Sigmoid colon (tissue), 7 donors: ENCODE results near the gene PMM2. TPM values are rescaled to one million over a fixed set of nuclear protein-coding genes. Genes with fewer than 3 reads are reported as not detected.

Source experiments
- DNase-seq: peaks from one replicate; pipeline ENCODE4 v3.0.0-alpha.2; 2019
- H3K27ac ChIP-seq, 4 donors: fragments of 200-600 bp; sonication (generic); one replicate each; pipeline ENCODE4 v1.5.1; 2016 to 2019; ENCODE audit warnings: mild to moderate bottlenecking in 1 of 4
- H3K27me3 ChIP-seq, 3 donors: fragments of 200-600 bp; sonication (generic); one replicate each; pipeline ENCODE4 v1.5.1; 2019; ENCODE audit warnings: mild to moderate bottlenecking in 1 of 3
- H3K36me3 ChIP-seq, 4 donors: fragments of 200-600 bp; sonication (generic); one replicate each; pipeline ENCODE4 v1.5.1; 2016 to 2019
- H3K4me1 ChIP-seq, 4 donors: fragments of 200-600 bp; sonication (generic); one replicate each; pipeline ENCODE4 v1.5.1; 2017 to 2019
- H3K4me3 ChIP-seq, 4 donors: fragments of 200-600 bp; sonication (generic); one replicate each; pipeline ENCODE4 v1.5.1; 2017 to 2019; ENCODE audit warnings: mild to moderate bottlenecking in 2 of 4, moderate library complexity in 1 of 4
- H3K9me3 ChIP-seq, 4 donors: fragments of 200-600 bp in 3 of 4; sonication (generic) in 3 of 4; one replicate each; pipeline versions ENCODE4 v1.5.1 to v1.6.1; 2013 to 2019
- CTCF ChIP-seq, 4 experiments: fragments of 450-650 bp in 3 of 4; fragments of 200-600 bp in 1 of 4; IDR thresholded peaks; one replicate each; pipeline ENCODE4 v1.5.1; 2016 to 2019; ENCODE audit warnings: antibody characterized with exemption in 4 of 4, mild to moderate bottlenecking in 3 of 4, moderate library complexity in 2 of 4
- EP300 ChIP-seq, 4 donors: sonication (generic); formaldehyde crosslinking; IDR thresholded peaks; one replicate each; pipeline ENCODE4 v1.6.1; 2017; ENCODE audit warnings: antibody characterized with exemption in 4 of 4
- POLR2A ChIP-seq, 2 donors: fragments of 450-650 bp; IDR thresholded peaks; one replicate each; pipeline ENCODE4 v1.6.1; 2016; ENCODE audit warnings: antibody characterized with exemption in 2 of 2, mild to moderate bottlenecking in 2 of 2, moderate library complexity in 2 of 2
- POLR2AphosphoS5 ChIP-seq, 4 donors: sonication (generic); formaldehyde crosslinking; IDR thresholded peaks; one replicate each; pipeline ENCODE4 v1.6.1; 2017; ENCODE audit warnings: antibody characterized with exemption in 4 of 4
- WGBS, 2 donors: extraction: QIAGEN DNeasy Blood & Tissue Kit; methylation state at CpG; one replicate each; pipeline ENCODE4 v1.1.7; 2013; 5-methylcytosine and 5-hydroxymethylcytosine counted together
- intact Hi-C: fragments of 100-400 bp; cut with DNase I; formaldehyde crosslinking; loops from one replicate; pipeline ENCODE4 v1.15.1; 2023
- polyA plus RNA-seq, 3 donors: library from polyadenylated mRNA; stranded (reverse); fragments of 200-250 nt; gene quantifications; one replicate each; pipeline ENCODE4 v1.2.3, GENCODE V29; 2013
- total RNA-seq, 4 donors: library from RNA; depleted of rRNA; stranded (reverse); fragments of >200 nt; gene quantifications; one replicate each; pipeline ENCODE4 v1.1.0, GENCODE V29; 2016
- donor health status: healthy with polysubstance abuse.
- donor health status: Bipolar disorder and iron deficiency.
- donor health status: healthy.

The PMM2 gene
- total and polyA plus RNA-seq, 7 donors, result 13.6 to 52.4 (median 22.1) TPM

GRCh38 chr16:8768283-8768682, 29.4 kb upstream of the PMM2 start:
- Histone ChIP-seq H3K27ac (no peak overlapping the region), H3K4me3 (no peak overlapping the region), H3K36me3 (peaks cover 0 to 31% (median 0%) of the 10 kb centered on the region in 4 donors), H3K27me3 (no peaks in the 10 kb centered on the region), H3K9me3 (no peaks in the 10 kb centered on the region), H3K4me1 (no peaks in the 10 kb centered on the region)
- DNase-seq, result no peak
- WGBS, 2 donors, result 95 to 97% methylated on average over 12 of the region's 12 CpGs
- intact Hi-C loops, result no loop called here
- TF ChIP-seq POLR2AphosphoS5 (IDR thresholded peaks at IDR 0.05) (no peak), EP300 (IDR thresholded peaks at IDR 0.05) (no peak), POLR2A (IDR thresholded peaks at IDR 0.05) (no peak), CTCF (IDR thresholded peaks at IDR 0.05) (no peak)

GRCh38 chr16:8768692-8769091, 28.9 kb upstream of the PMM2 start:
- Histone ChIP-seq H3K27ac (no peak overlapping the region), H3K9me3 (no peaks in the 10 kb centered on the region), H3K4me1 (no peaks in the 10 kb centered on the region), H3K27me3 (no peaks in the 10 kb centered on the region), H3K4me3 (no peak overlapping the region), H3K36me3 (peaks cover 0 to 35% (median 0%) of the 10 kb centered on the region in 4 donors)
- 89 to 93% methylated on average over 12 of the region's 12 CpGs for WGBS, 2 donors
- DNase-seq, result no peak
- TF ChIP-seq POLR2A (IDR thresholded peaks at IDR 0.05), result no peak
- no peak for TF ChIP-seq CTCF (IDR thresholded peaks at IDR 0.05)
- no peak for TF ChIP-seq EP300 (IDR thresholded peaks at IDR 0.05)
- TF ChIP-seq POLR2AphosphoS5 (IDR thresholded peaks at IDR 0.05), result no peak
- intact Hi-C loops, result no loop called here

GRCh38 chr16:8773537-8773936, 24.1 kb upstream of the PMM2 start:
- no peaks in the 10 kb centered on the region for H3K4me1 ChIP-seq
- intact Hi-C loops, result no loop called here
- H3K27me3 ChIP-seq, result no peaks in the 10 kb centered on the region
- peaks cover 0 to 57% (median 0%) of the 10 kb centered on the region in 4 donors for H3K36me3 ChIP-seq
- H3K9me3 ChIP-seq, result no peaks in the 10 kb centered on the region
- TF ChIP-seq POLR2A (IDR thresholded peaks at IDR 0.05) (no peak), POLR2AphosphoS5 (IDR thresholded peaks at IDR 0.05) (no peak), EP300 (IDR thresholded peaks at IDR 0.05) (no peak), CTCF (IDR thresholded peaks at IDR 0.05) (no peak)
- 51 to 64% methylated on average over 3 of the region's 3 CpGs for WGBS, 2 donors
- no peak for DNase-seq
- H3K27ac ChIP-seq, result no peak overlapping the region
- H3K4me3 ChIP-seq, result no peak overlapping the region

GRCh38 chr16:8774208-8774607, 23.4 kb upstream of the PMM2 start:
- no peaks in the 10 kb centered on the region for H3K27me3 ChIP-seq
- H3K4me1 ChIP-seq, result no peaks in the 10 kb centered on the region
- H3K36me3 ChIP-seq, result peaks cover 0 to 54% (median 0%) of the 10 kb centered on the region in 4 donors
- H3K27ac ChIP-seq, result no peak overlapping the region
- no peaks in the 10 kb centered on the region for H3K9me3 ChIP-seq
- DNase-seq, result no peak
- H3K4me3 ChIP-seq, result no peak overlapping the region
- WGBS, 2 donors, result 20 to 73% methylated on average over 11 of the region's 11 CpGs
- intact Hi-C loops, result no loop called here
- no peak for TF ChIP-seq CTCF (IDR thresholded peaks at IDR 0.05)

DNA sequence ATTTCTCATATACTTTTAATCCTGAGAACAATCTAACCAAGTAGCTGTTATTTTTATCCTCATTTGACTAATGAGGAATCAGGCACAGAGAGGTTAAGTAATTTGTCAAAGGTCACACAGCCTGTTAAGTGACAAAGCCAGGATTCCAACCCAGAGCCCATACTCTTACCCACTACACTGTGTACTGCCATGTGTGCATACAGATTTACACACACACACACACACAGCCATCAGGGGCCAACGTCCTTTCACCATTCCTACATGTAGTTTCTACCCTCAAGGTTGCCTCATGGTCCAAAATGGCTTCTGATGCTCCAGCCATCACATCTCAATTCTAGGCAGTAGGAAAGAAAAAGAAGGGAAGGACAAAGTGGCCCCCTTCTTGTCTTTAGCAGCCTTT, 22.3 kb upstream of the PMM2 start:
- H3K9me3 ChIP-seq, result no peaks in the 10 kb centered on the region
- WGBS, 2 donors, result 85 to 89% methylated on average over 1 of the region's 1 CpG
- peaks cover 0 to 60% (median 0%) of the 10 kb centered on the region in 4 donors for H3K36me3 ChIP-seq
- intact Hi-C loops, result no loop called here
- no peak for DNase-seq
- no peak overlapping the region for H3K4me3 ChIP-seq
- TF ChIP-seq CTCF (IDR thresholded peaks at IDR 0.05) (no peak), EP300 (IDR thresholded peaks at IDR 0.05) (no peak), POLR2A (IDR thresholded peaks at IDR 0.05) (no peak), POLR2AphosphoS5 (IDR thresholded peaks at IDR 0.05) (no peak)
- no peaks in the 10 kb centered on the region for H3K27me3 ChIP-seq
- H3K27ac ChIP-seq, result no peak overlapping the region
- H3K4me1 ChIP-seq, result no peaks in the 10 kb centered on the region
